IMR-90 (cell line): ENCODE results near the gene BCL11B. TPM values are rescaled to one million over a fixed set of nuclear protein-coding genes. Genes with fewer than 3 reads are reported as not detected.

Experiments
- ATAC-seq: fragments of 200-7000 bp; cut with Tn5 transposase; 2 replicates; pipeline ENCODE4 v1.9.1; 2020; ENCODE audit warnings: low read depth, mild to moderate bottlenecking, moderate library complexity
- Bru-seq: library from RNA; stranded (reverse); fragments of 400-500 nt; gene quantifications from one replicate; lab custom pipeline; 2021; lab: Mats Ljungman, UMichigan
- BruChase-seq, 2 experiments: library from RNA; stranded (reverse); fragments of 400-500 nt; gene quantifications; one replicate each; lab custom pipeline; 2021; lab: Mats Ljungman, UMichigan
- BruUV-seq: library from RNA; stranded (reverse); fragments of 400-500 nt; replicated peaks from 2 replicates; lab custom pipeline; 2021; lab: Mats Ljungman, UMichigan
- CTCF ChIA-PET: fragments of 300-600 bp; formaldehyde crosslinking; extraction: SDS; loops from one replicate; lab custom pipeline; 2021; ENCODE audit warnings: antibody characterized with exemption; lab: Yijun Ruan, JAX
- POLR2A ChIA-PET: fragments of 300-600 bp; sonication (Branson Sonifier 250); formaldehyde crosslinking; loops from one replicate; lab custom pipeline; 2022; ENCODE audit warnings: antibody characterized with exemption; ENCODE audit not compliant: unreplicated experiment; lab: Charles Lee
- DNase-seq: peaks from one replicate; pipeline ENCODE4 v3.0.0; 2013
- H2AFZ ChIP-seq: replicated peaks from 2 replicates; pipeline ENCODE3; 2013; ENCODE audit warnings: low read length, mild to moderate bottlenecking; ENCODE audit not compliant: poor library complexity
- H2AK5ac ChIP-seq: 2 replicates; pipeline ENCODE4 v1.6.1; 2013; ENCODE audit warnings: low read depth, low read length, inconsistent platforms
- H2AK9ac ChIP-seq: replicated peaks from 2 replicates; pipeline ENCODE3; 2013; ENCODE audit warnings: mild to moderate bottlenecking, low read depth, low read length, moderate library complexity; ENCODE audit not compliant: poor library complexity
- H2BK120ac ChIP-seq: 2 replicates; pipeline ENCODE4 v1.6.1; 2013; ENCODE audit warnings: low read depth, low read length, inconsistent platforms
- H2BK15ac ChIP-seq: 3 replicates; pipeline ENCODE4 v1.6.1; 2013; ENCODE audit warnings: low read depth, low read length, inconsistent platforms
- H2BK20ac ChIP-seq: 2 replicates; pipeline ENCODE4 v1.6.1; 2013; ENCODE audit warnings: low read depth, mild to moderate bottlenecking, inconsistent platforms, low read length, moderate library complexity
- H2BK5ac ChIP-seq: 2 replicates; pipeline ENCODE4 v1.6.1; 2013; ENCODE audit warnings: mild to moderate bottlenecking, low read depth, low read length, inconsistent platforms; ENCODE audit not compliant: poor library complexity, severe bottlenecking
- H3K14ac ChIP-seq: replicated peaks from 2 replicates; pipeline ENCODE4 v1.6.1; 2013; ENCODE audit warnings: low read depth, low read length, inconsistent platforms
- H3K18ac ChIP-seq: 2 replicates; pipeline ENCODE4 v1.6.1; 2013; ENCODE audit warnings: low read depth, low read length, control low read depth
- H3K23ac ChIP-seq: 2 replicates; pipeline ENCODE4 v1.6.1; 2013; ENCODE audit warnings: low read depth, low read length, inconsistent platforms
- H3K27ac ChIP-seq: 2 replicates; pipeline ENCODE4 v1.5.1; 2013; ENCODE audit warnings: mild to moderate bottlenecking, control low read depth, low read length; ENCODE audit not compliant: insufficient read depth
- H3K27me3 ChIP-seq: 2 replicates; pipeline ENCODE4 v1.6.1; 2013; ENCODE audit warnings: low read length; ENCODE audit not compliant: control insufficient read depth, insufficient read depth
- H3K36me3 ChIP-seq: 2 replicates; pipeline ENCODE4 v1.6.1; 2013; ENCODE audit warnings: low read length, mixed read lengths; ENCODE audit not compliant: control insufficient read depth, insufficient read depth
- H3K4ac ChIP-seq: 2 replicates; pipeline ENCODE4 v1.6.1; 2013; ENCODE audit warnings: low read depth, low read length, inconsistent platforms
- H3K4me1 ChIP-seq: 2 replicates; pipeline ENCODE4 v1.6.1; 2013; ENCODE audit warnings: low read length, mixed read lengths; ENCODE audit not compliant: control insufficient read depth, insufficient read depth
- H3K4me2 ChIP-seq: 2 replicates; pipeline ENCODE4 v1.6.1; 2013; ENCODE audit warnings: low read depth, mild to moderate bottlenecking, control low read depth, low read length, moderate library complexity
- H3K4me3 ChIP-seq: 2 replicates; pipeline ENCODE4 v1.5.1; 2013; ENCODE audit warnings: low read depth, mild to moderate bottlenecking, control low read depth, low read length, moderate library complexity; ENCODE audit not compliant: insufficient read depth
- H3K56ac ChIP-seq: 2 replicates; pipeline ENCODE4 v1.6.1; 2013; ENCODE audit warnings: low read length, inconsistent platforms; ENCODE audit not compliant: insufficient read depth; ENCODE audit errors: extremely low read depth
- H3K79me1 ChIP-seq, 2 experiments: 2 replicates each; pipeline ENCODE4 v1.6.1; 2013; ENCODE audit warnings: low read length in 2 of 2, inconsistent platforms in 1 of 2, low read depth in 1 of 2
- H3K9ac ChIP-seq: 2 replicates; pipeline ENCODE4 v1.6.1; 2013; ENCODE audit warnings: low read depth, low read length, control low read depth
- H3K9me1 ChIP-seq: 2 replicates; pipeline ENCODE4 v1.6.1; 2013; ENCODE audit warnings: low read length, inconsistent platforms; ENCODE audit not compliant: insufficient read depth
- H3K9me3 ChIP-seq: 2 replicates; pipeline ENCODE4 v1.6.1; 2013; ENCODE audit warnings: low read length; ENCODE audit not compliant: control insufficient read depth, insufficient read depth
- H4K20me1 ChIP-seq: 2 replicates; pipeline ENCODE4 v1.6.1; 2013; ENCODE audit warnings: low read length, inconsistent platforms; ENCODE audit not compliant: insufficient read depth
- H4K5ac ChIP-seq: 2 replicates; pipeline ENCODE4 v1.6.1; 2013; ENCODE audit warnings: mild to moderate bottlenecking, low read depth, low read length, control low read depth
- H4K8ac ChIP-seq, 2 experiments: 2 replicates each; pipeline ENCODE4 v1.6.1; 2013; ENCODE audit warnings: low read depth in 2 of 2, low read length in 2 of 2, control low read depth in 1 of 2, inconsistent platforms in 1 of 2
- H4K91ac ChIP-seq: 2 replicates; pipeline ENCODE4 v1.6.1; 2013; ENCODE audit warnings: low read depth, low read length, inconsistent platforms; ENCODE audit not compliant: insufficient read depth
- NFE2L2 ChIP-seq: fragments of 150-350 bp; IDR thresholded peaks from 2 replicates; pipeline ENCODE4 v1.6.1; 2016; ENCODE audit warnings: low read depth, mild to moderate bottlenecking, low read length
- RAD21 ChIP-seq: IDR thresholded peaks from 2 replicates; pipeline ENCODE4 v1.6.1; 2012; ENCODE audit warnings: low read length, improper control_type of control experiment
- WGBS, 2 experiments: methylation state at CpG; one replicate each; pipeline versions ENCODE4 v1.1.5 to v1.1.7; 2013; ENCODE audit warnings: missing lambda C conversion rate in 2 of 2; ENCODE audit not compliant: insufficient read length in 1 of 2; ENCODE audit errors: extremely low coverage in 2 of 2; 5-methylcytosine and 5-hydroxymethylcytosine counted together
- dilution Hi-C: fragments of 300-500 bp; cut with HindIII; formaldehyde crosslinking; loops from one replicate; pipeline ENCODE4 v1.14.3; 2018; ENCODE audit warnings: low sequenced_read_pairs; ENCODE audit not compliant: unreplicated experiment
- in situ Hi-C: fragments of 300-500 bp; cut with MboI; formaldehyde crosslinking; loops from 3 replicates; pipeline ENCODE4 v1.14.3; 2019; ENCODE audit warnings: low sequenced_read_pairs, inconsistent platforms, mixed read lengths
- intact Hi-C: fragments of 100-400 bp; cut with micrococcal nuclease; formaldehyde crosslinking; loops from 2 replicates; pipeline ENCODE4 v1.10.0; 2022
- long read RNA-seq: library from polyadenylated mRNA; unstranded; transcript quantifications from one replicate; pipeline ENCODE4 v2.0.0, GENCODE V29; 2021; ENCODE audit not compliant: unreplicated experiment
- polyA plus RNA-seq, 3 experiments: library from polyadenylated mRNA; depleted of rRNA; stranded (reverse); fragments of >200 nt; gene quantifications; 2 replicates each; pipeline ENCODE4 v1.2.3, GENCODE V29; 2012; ENCODE audit warnings: low replicate concordance in 1 of 3
- total RNA-seq: library from RNA; depleted of rRNA; stranded (reverse); fragments of >200 nt; gene quantifications from 2 replicates; pipeline ENCODE4 v1.2.3, GENCODE V29; 2012; rRNA removed
- TF ChIP-seq, protein P1 (sequence below): conservative IDR thresholded peaks from 2 replicates; pipeline ENCODE4 v1.5.1; 2012; ENCODE audit warnings: mild to moderate bottlenecking, low read depth, low read length, improper control_type of control experiment

Gene BCL11B
- total RNA-seq: under 0.01 TPM in 2 replicates
- not detected in 2 replicates for polyA plus RNA-seq (2012; rRNA removed)
- polyA plus RNA-seq (2012; cell fraction: cytosol; rRNA removed): under 0.01 and 0.01 TPM in 2 replicates
- not detected in 2 replicates for polyA plus RNA-seq (2012; cell fraction: nucleus; rRNA removed; ENCODE audit: low replicate concordance)
- Bru-seq, nascent RNA: percentile 10 among the genes with signal in this experiment
- percentile 11 among the genes with signal in this experiment for BruChase-seq, experiment 1, labeled RNA remaining after a 6-hour chase
- percentile 5 among the genes with signal in this experiment for BruChase-seq, experiment 2, labeled RNA remaining after a 2-hour chase
- long read RNA-seq: 0 reads

GRCh38 chr14:99271951-99272631 lies at the start of gene BCL11B:
Gene BCL11B, minus strand, starts transcription at chr14:99272197. Its CDS starts 979 bp downstream, at chr14:99271218.
- DNase-seq (peak; percentile 66), ATAC-seq (peak; percentile 77)
- H3K23ac ChIP-seq: no peak within 1 kb of the TSS
- no peak within 1 kb of the TSS for H3K56ac ChIP-seq
- 1% methylated on average over 27 of the region's 50 CpGs; no CpG with 5 or more reads in 1 of the 2 experiments for WGBS, 2 experiments
- no peak within 1 kb of the TSS for H3K27ac ChIP-seq
- no peak within 1 kb of the TSS for H3K4ac ChIP-seq
- H3K18ac ChIP-seq: no peak within 1 kb of the TSS
- TF ChIP-seq, protein P1, sequence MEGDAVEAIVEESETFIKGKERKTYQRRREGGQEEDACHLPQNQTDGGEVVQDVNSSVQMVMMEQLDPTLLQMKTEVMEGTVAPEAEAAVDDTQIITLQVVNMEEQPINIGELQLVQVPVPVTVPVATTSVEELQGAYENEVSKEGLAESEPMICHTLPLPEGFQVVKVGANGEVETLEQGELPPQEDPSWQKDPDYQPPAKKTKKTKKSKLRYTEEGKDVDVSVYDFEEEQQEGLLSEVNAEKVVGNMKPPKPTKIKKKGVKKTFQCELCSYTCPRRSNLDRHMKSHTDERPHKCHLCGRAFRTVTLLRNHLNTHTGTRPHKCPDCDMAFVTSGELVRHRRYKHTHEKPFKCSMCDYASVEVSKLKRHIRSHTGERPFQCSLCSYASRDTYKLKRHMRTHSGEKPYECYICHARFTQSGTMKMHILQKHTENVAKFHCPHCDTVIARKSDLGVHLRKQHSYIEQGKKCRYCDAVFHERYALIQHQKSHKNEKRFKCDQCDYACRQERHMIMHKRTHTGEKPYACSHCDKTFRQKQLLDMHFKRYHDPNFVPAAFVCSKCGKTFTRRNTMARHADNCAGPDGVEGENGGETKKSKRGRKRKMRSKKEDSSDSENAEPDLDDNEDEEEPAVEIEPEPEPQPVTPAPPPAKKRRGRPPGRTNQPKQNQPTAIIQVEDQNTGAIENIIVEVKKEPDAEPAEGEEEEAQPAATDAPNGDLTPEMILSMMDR: peak; percentile 42
- TF ChIP-seq RAD21 (peak; percentile 42; the same call in 1 of the 2 replicates), NFE2L2 (no peak)
- intact Hi-C loops (no loop called here), dilution Hi-C loops (no loop called here), in situ Hi-C loops (no loop called here)
- H2BK5ac ChIP-seq: no peak within 1 kb of the TSS
- no peak within 1 kb of the TSS for H4K5ac ChIP-seq
- BruUV-seq: no TSS peak
- no peak within 1 kb of the TSS for H2BK15ac ChIP-seq
- H2AK5ac ChIP-seq: no peak within 1 kb of the TSS
- POLR2A ChIA-PET: no interaction called here
- H3K9ac ChIP-seq: no peak within 1 kb of the TSS
- no peak within 1 kb of the TSS for H4K8ac ChIP-seq
- H2BK20ac ChIP-seq: no peak within 1 kb of the TSS
- peak within 1 kb of the TSS; percentile 19 for H3K4me3 ChIP-seq
- no peak within 1 kb of the TSS for H2AK9ac ChIP-seq
- H3K79me1 ChIP-seq: no peaks in the 10 kb centered on the region
- peaks cover 1% of the 10 kb centered on the region; the same call in 1 of the 2 replicates for H3K4me1 ChIP-seq
- peak within 1 kb of the TSS; percentile 78 for H3K4me2 ChIP-seq
- no peak within 1 kb of the TSS for H3K14ac ChIP-seq
- H2BK120ac ChIP-seq: no peak within 1 kb of the TSS
- H3K9me3 ChIP-seq: no peaks in the 10 kb centered on the region
- H3K36me3 ChIP-seq: no peaks in the 10 kb centered on the region
- CTCF ChIA-PET: no interaction called here
- H3K27me3 ChIP-seq: peaks cover 65% of the 10 kb centered on the region
- H4K20me1 ChIP-seq: no peaks in the 10 kb centered on the region
- H2AFZ ChIP-seq: peak within 1 kb of the TSS; percentile 81
- no peaks in the 10 kb centered on the region for H3K9me1 ChIP-seq
- no peak within 1 kb of the TSS for H4K91ac ChIP-seq
